Fibroblast of villous mesenchyme (primary cell): Measurements from ENCODE around the gene OR10G3. TPM values are rescaled to one million over a fixed set of nuclear protein-coding genes. Genes with fewer than 3 reads are reported as not detected.
"Not testable (repeated sequence)": the region's sequence is repeated elsewhere in the genome, so short reads cannot be mapped to it uniquely, and the experiment has no call there.

Source experiments
- DNase-seq: peaks from one replicate; pipeline ENCODE4 v3.0.0-alpha.2; 2010; ENCODE audit warnings: low read depth
- H3K4me3 ChIP-seq: 2 replicates; pipeline ENCODE4 v1.5.1; 2011; ENCODE audit warnings: low read depth, mild to moderate bottlenecking, low read length
- CTCF ChIP-seq: IDR thresholded peaks from 2 replicates; pipeline ENCODE4 v1.5.1; 2012; ENCODE audit warnings: low read depth, mild to moderate bottlenecking, low read length; ENCODE audit not compliant: insufficient read depth
- total RNA-seq: library from RNA; depleted of rRNA; stranded (reverse); fragments of >200 nt; gene quantifications from 2 replicates; pipeline ENCODE4 v1.2.3, GENCODE V29; 2012

The OR10G3 gene
- not detected in 2 replicates for total RNA-seq

- TF ChIP-seq CTCF = no peak
Measured at GRCh38 chr14:21579976-21580375, at the start of gene OR10G3. TSS of gene OR10G3 (minus strand) at chr14:21580076. CDS start at chr14:21570744, 9,332 bp downstream.

GRCh38 chr14:21626491-21627230 lies 46.8 kb upstream of the OR10G3 start:
- peak; percentile 49 for DNase-seq

More at GRCh38 chr14:21579976-21580375, at the start of gene OR10G3:
- no peak for DNase-seq
- H3K4me3 ChIP-seq = no peak within 1 kb of the TSS

GRCh38 chr14:21617614-21618013 lies 37.7 kb upstream of the OR10G3 start:
- DNase-seq = no peak
- no peak for TF ChIP-seq CTCF
- no peak overlapping the region for H3K4me3 ChIP-seq

More at GRCh38 chr14:21626491-21627230, 46.8 kb upstream of the OR10G3 start:
- TF ChIP-seq CTCF = no peak
- no peak overlapping the region for H3K4me3 ChIP-seq

- no peak for DNase-seq
- no peak for TF ChIP-seq CTCF
- H3K4me3 ChIP-seq = no peak overlapping the region
Measured at GRCh38 chr14:21614240-21614639, 34.4 kb upstream of the OR10G3 start.

GRCh38 chr14:21612324-21612723 lies 32.4 kb upstream of the OR10G3 start:
- H3K4me3 ChIP-seq = no peak overlapping the region
- no peak for TF ChIP-seq CTCF
- no peak for DNase-seq

GRCh38 chr14:21602181-21602580 lies 22.3 kb upstream of the OR10G3 start:
- not testable (repeated sequence) for DNase-seq, H3K4me3 ChIP-seq

- no peak overlapping the region for H3K4me3 ChIP-seq
- no peak for DNase-seq
- no peak for TF ChIP-seq CTCF
Measured at GRCh38 chr14:21589317-21589716, 9.4 kb upstream of the OR10G3 start.
